Upper lobe of left lung (tissue), 4 donors: ENCODE data around the gene MYBPC3.

Experiments
- CTCF ChIP-seq, 6 experiments: fragments of 450-650 bp in 4 of 6; fragments of 200-600 bp in 2 of 6; sonication (generic) in 2 of 6; IDR thresholded peaks; one replicate each; pipeline ENCODE4 v1.5.1; 2016 to 2019; ENCODE audit warnings: antibody characterized with exemption in 6 of 6
- POLR2A ChIP-seq, 4 donors: fragments of 450-650 bp; IDR thresholded peaks; one replicate each; pipeline ENCODE4 v1.5.1; 2016 to 2017; ENCODE audit warnings: antibody characterized with exemption in 4 of 4, mild to moderate bottlenecking in 2 of 4
- POLR2AphosphoS5 ChIP-seq, 2 donors: sonication (generic); formaldehyde crosslinking; IDR thresholded peaks; one replicate each; pipeline ENCODE4 v1.5.1; 2017; ENCODE audit warnings: antibody characterized with exemption in 2 of 2

DNA sequence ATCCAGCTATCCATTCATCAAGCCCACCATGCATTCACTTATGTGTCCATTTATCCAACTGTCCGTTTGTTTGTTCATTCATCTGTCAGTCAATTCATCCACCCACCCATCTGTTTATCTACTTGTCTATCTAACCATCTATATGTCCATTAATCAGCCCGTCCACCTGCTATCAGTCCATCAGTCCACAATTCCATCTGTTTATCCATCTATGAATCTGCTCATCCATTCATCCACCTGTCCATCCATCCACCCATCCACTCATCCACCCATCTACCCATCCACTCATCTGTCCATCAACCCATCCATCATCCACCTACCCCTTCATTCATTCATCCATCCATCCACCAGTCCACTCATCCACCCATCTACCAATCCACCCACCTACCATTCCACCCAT is 26.8 kb upstream of the MYBPC3 start:
- TF ChIP-seq CTCF (IDR thresholded peaks at IDR 0.05) (no peak), POLR2A (IDR thresholded peaks at IDR 0.05) (no peak), POLR2AphosphoS5 (IDR thresholded peaks at IDR 0.05) (no peak)
